ENCODE data around the gene ANKRD60.
A peak's percentile ranks its signal among the peaks of the same experiment; 100 is the strongest.

Gene ANKRD60

GRCh38 chr20:58268421-58268821 is 40.0 kb upstream of the ANKRD60 start:
- TF ChIP-seq CTCF (IDR thresholded peaks at IDR 0.05; ENCODE audit: low read depth, low read length) = no peak
- DNase-seq (ENCODE audit: low read depth in 2 of 2) = no peak
- H3K4me3 ChIP-seq (replicated peaks in 1 of 2; ENCODE audit: low read depth in 2 of 2, low read length in 2 of 2) = no peak overlapping the region

- H3K4me3 ChIP-seq (replicated peaks in 1 of 2; ENCODE audit: low read depth in 2 of 2, low read length in 2 of 2) = no peak overlapping the region
- no peak for TF ChIP-seq CTCF (IDR thresholded peaks at IDR 0.05; ENCODE audit: low read depth, low read length)
- DNase-seq (ENCODE audit: low read depth in 2 of 2) = no peak
These were observed 39.1 kb upstream of the ANKRD60 start for GRCh38 chr20:58267389-58268215.

GRCh38 chr20:58264271-58264670 is 35.8 kb upstream of the ANKRD60 start:
- TF ChIP-seq CTCF (IDR thresholded peaks at IDR 0.05; ENCODE audit: low read depth, low read length) = no peak
- no peak for DNase-seq (ENCODE audit: low read depth in 2 of 2)
- H3K4me3 ChIP-seq (replicated peaks in 1 of 2; ENCODE audit: low read depth in 2 of 2, low read length in 2 of 2) = no peak overlapping the region

GRCh38 chr20:58261660-58262059 is 33.2 kb upstream of the ANKRD60 start:
- no peak for DNase-seq (ENCODE audit: low read depth in 2 of 2)
- TF ChIP-seq CTCF (IDR thresholded peaks at IDR 0.05; ENCODE audit: low read depth, low read length) = no peak
- H3K4me3 ChIP-seq (replicated peaks in 1 of 2; ENCODE audit: low read depth in 2 of 2, low read length in 2 of 2) = no peak overlapping the region

- peak in 1 of 2 donors; percentile 28 for DNase-seq (ENCODE audit: low read depth in 2 of 2)
- no peak for TF ChIP-seq CTCF (IDR thresholded peaks at IDR 0.05; ENCODE audit: low read depth, low read length)
- no peak overlapping the region for H3K4me3 ChIP-seq (replicated peaks in 1 of 2; ENCODE audit: low read depth in 2 of 2, low read length in 2 of 2)
These were observed 31.6 kb upstream of the ANKRD60 start for GRCh38 chr20:58260006-58260405.

- TF ChIP-seq CTCF (IDR thresholded peaks at IDR 0.05; ENCODE audit: low read depth, low read length) = no peak
- H3K4me3 ChIP-seq (replicated peaks in 1 of 2; ENCODE audit: low read depth in 2 of 2, low read length in 2 of 2) = no peak overlapping the region
- DNase-seq (ENCODE audit: low read depth in 2 of 2) = no peak
These were observed 28.4 kb upstream of the ANKRD60 start for GRCh38 chr20:58256842-58257241.

- DNase-seq (ENCODE audit: low read depth in 2 of 2) = no peak
- no peak for TF ChIP-seq CTCF (IDR thresholded peaks at IDR 0.05; ENCODE audit: low read depth, low read length)
- H3K4me3 ChIP-seq (replicated peaks in 1 of 2; ENCODE audit: low read depth in 2 of 2, low read length in 2 of 2) = no peak overlapping the region
These were observed 27.9 kb upstream of the ANKRD60 start for GRCh38 chr20:58256307-58256706.

Measured in cardiac fibroblast (primary cell).